ENCODE data around the gene TACR2. TPM values are rescaled to one million over a fixed set of nuclear protein-coding genes. Genes with fewer than 3 reads are reported as not detected.
A peak's percentile ranks its signal among the peaks of the same experiment; 100 is the strongest.
"Not testable (repeated sequence)": the region's sequence is repeated elsewhere in the genome, so short reads cannot be mapped to it uniquely, and the experiment has no call there.

Gene TACR2
- total RNA-seq, 4 donors from 2014 or later = 18.9 to 241 (median 78.9) TPM

- Histone ChIP-seq H3K27me3 (no peaks in the 10 kb centered on the region), H3K36me3 (no peaks in the 10 kb centered on the region), H3K9me3 (no peaks in the 10 kb centered on the region), H3K27ac (peak overlapping the region; percentile 89 to 95 (median 90)), H3K4me1 (peaks cover 34 to 84% (median 69%) of the 10 kb centered on the region in 4 donors), H3K4me3 (peak overlapping the region in 3 of 4 donors; percentile 52 to 81 (median 74))
- DNase-seq = no peak
- in situ Hi-C loops (cut with MboI; ENCODE audit: low pct_ligation_motif_present in 1 of 4, low pct_unique_long_range_greater_than_20kb in 1 of 4, low sequenced_read_pairs in 3 of 4) (no loop called here), intact Hi-C loops (cut with DNase I; ENCODE audit: low total_unique reads) (no loop called here)
- WGBS, 2 donors (ENCODE audit: low coverage in 1 of 2) = 67 to 77% methylated on average over 3 to 6 of the region's 6 CpGs
- TF ChIP-seq POLR2A (IDR thresholded peaks at IDR 0.05) = no peak
- no peak for TF ChIP-seq POLR2AphosphoS5 (IDR thresholded peaks at IDR 0.05)
- no peak for TF ChIP-seq EP300 (IDR thresholded peaks at IDR 0.05; ENCODE audit: low read depth)
- TF ChIP-seq, protein P1, sequence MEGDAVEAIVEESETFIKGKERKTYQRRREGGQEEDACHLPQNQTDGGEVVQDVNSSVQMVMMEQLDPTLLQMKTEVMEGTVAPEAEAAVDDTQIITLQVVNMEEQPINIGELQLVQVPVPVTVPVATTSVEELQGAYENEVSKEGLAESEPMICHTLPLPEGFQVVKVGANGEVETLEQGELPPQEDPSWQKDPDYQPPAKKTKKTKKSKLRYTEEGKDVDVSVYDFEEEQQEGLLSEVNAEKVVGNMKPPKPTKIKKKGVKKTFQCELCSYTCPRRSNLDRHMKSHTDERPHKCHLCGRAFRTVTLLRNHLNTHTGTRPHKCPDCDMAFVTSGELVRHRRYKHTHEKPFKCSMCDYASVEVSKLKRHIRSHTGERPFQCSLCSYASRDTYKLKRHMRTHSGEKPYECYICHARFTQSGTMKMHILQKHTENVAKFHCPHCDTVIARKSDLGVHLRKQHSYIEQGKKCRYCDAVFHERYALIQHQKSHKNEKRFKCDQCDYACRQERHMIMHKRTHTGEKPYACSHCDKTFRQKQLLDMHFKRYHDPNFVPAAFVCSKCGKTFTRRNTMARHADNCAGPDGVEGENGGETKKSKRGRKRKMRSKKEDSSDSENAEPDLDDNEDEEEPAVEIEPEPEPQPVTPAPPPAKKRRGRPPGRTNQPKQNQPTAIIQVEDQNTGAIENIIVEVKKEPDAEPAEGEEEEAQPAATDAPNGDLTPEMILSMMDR (IDR thresholded peaks at IDR 0.05) = no peak
These were observed 36.1 kb upstream of the TACR2 start for GRCh38 chr10:69452676-69453415.

DNA sequence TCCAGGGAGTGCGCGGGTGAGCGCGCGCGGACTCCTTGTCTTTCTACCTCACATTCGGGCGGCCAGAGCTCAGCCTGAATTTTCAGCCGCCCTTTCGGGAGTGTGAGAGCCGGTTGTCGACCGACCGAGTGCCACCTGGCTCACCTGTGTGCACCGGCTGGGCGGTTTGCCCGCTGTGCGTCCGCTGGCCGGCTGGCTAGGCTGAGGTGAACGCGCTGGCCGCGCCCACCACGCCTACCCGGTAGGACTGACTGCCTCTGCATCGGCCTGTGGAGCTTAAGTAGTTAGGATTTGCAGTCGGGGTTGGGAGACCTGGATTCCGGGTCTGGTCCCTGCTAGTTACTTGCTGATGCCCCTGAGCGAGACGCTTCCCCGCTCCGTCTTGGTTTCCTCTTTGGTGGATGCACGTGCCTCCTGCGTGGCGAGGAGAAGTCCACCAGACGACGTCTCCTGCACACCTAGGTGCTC lies 35.1 kb upstream of the TACR2 start:
- intact Hi-C loops (cut with DNase I; ENCODE audit: low total_unique reads) (no loop called here), in situ Hi-C loops (cut with MboI; ENCODE audit: low pct_ligation_motif_present in 1 of 4, low pct_unique_long_range_greater_than_20kb in 1 of 4, low sequenced_read_pairs in 3 of 4) (no loop called here)
- H3K36me3 ChIP-seq = no peaks in the 10 kb centered on the region
- TF ChIP-seq EP300 (IDR thresholded peaks at IDR 0.05; ENCODE audit: low read depth) (no peak), POLR2AphosphoS5 (IDR thresholded peaks at IDR 0.05) (peak; percentile 40 to 80 (median 73)), POLR2A (IDR thresholded peaks at IDR 0.05) (peak; percentile 94)
- TF ChIP-seq, protein P1 (IDR thresholded peaks at IDR 0.05) = no peak
- H3K27me3 ChIP-seq = no peaks in the 10 kb centered on the region
- 15 to 57% methylated on average over 6 to 17 of the region's 38 CpGs for WGBS, 2 donors (ENCODE audit: low coverage in 1 of 2)
- peaks cover 31 to 80% (median 65%) of the 10 kb centered on the region in 4 donors for H3K4me1 ChIP-seq
- peak; percentile 84 for DNase-seq
- peak overlapping the region; percentile 89 to 95 (median 90) for H3K27ac ChIP-seq
- H3K4me3 ChIP-seq = peak overlapping the region; percentile 52 to 81 (median 66)
- H3K9me3 ChIP-seq = no peaks in the 10 kb centered on the region

GRCh38 chr10:69451209-69451783 lies 34.6 kb upstream of the TACR2 start, which contains the start of gene TSPAN15:
TSPAN15 (plus strand) TSS chr10:69451465; CDS start chr10:69451595, 130 bp downstream.
- Histone ChIP-seq H3K4me3 (peak within 1 kb of the TSS; percentile 52 to 81 (median 66)), H3K27me3 (no peaks in the 10 kb centered on the region), H3K9me3 (no peaks in the 10 kb centered on the region), H3K27ac (peak within 1 kb of the TSS; percentile 89 to 95 (median 90)), H3K36me3 (no peaks in the 10 kb centered on the region), H3K4me1 (peaks cover 31 to 80% (median 66%) of the 10 kb centered on the region in 4 donors)
- in situ Hi-C loops (cut with MboI; ENCODE audit: low pct_ligation_motif_present in 1 of 4, low pct_unique_long_range_greater_than_20kb in 1 of 4, low sequenced_read_pairs in 3 of 4) = no loop called here
- peak; percentile 95 for DNase-seq
- TF ChIP-seq EP300 (IDR thresholded peaks at IDR 0.05; ENCODE audit: low read depth) = no peak
- peak; percentile 81 to 90 (median 86) for TF ChIP-seq POLR2AphosphoS5 (IDR thresholded peaks at IDR 0.05)
- intact Hi-C loops (cut with DNase I; ENCODE audit: low total_unique reads) = no loop called here
- WGBS, 2 donors (ENCODE audit: low coverage in 1 of 2) = 0 to 1% methylated on average over 2 to 10 of the region's 45 CpGs

DNA sequence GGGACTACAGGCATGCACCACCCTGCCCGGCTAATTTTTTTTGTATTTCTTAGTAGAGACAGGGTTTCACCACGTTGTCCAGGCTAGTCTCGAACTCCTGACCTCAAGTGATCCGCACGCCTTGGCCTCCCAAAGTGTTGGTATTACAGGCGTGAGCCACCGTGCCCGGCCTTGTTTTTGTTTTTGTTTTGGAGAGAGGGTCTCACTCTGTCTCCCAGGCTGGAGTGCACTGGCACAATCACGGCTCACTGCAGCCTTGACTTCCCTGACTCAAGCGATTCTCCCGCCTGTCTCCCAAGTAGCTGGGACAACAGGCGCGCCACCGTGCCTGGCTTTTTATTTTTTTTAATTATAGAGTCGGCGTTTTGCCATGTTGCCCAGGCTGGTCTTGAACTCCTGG lies 33.7 kb upstream of the TACR2 start:
- DNase-seq; H3K27me3 ChIP-seq; in situ Hi-C loops (cut with MboI; ENCODE audit: low pct_ligation_motif_present in 1 of 4, low pct_unique_long_range_greater_than_20kb in 1 of 4, low sequenced_read_pairs in 3 of 4); H3K36me3 ChIP-seq; intact Hi-C loops (cut with DNase I; ENCODE audit: low total_unique reads); H3K9me3 ChIP-seq: not testable (repeated sequence)
- Histone ChIP-seq H3K27ac (peak overlapping the region; percentile 89 to 95 (median 90)), H3K4me1 (peaks cover 31 to 77% (median 66%) of the 10 kb centered on the region in 4 donors), H3K4me3 (peak overlapping the region in 1 of 4 donors; percentile 74)
- WGBS, 2 donors (ENCODE audit: low coverage in 1 of 2) = 75 to 82% methylated on average over 6 to 16 of the region's 16 CpGs

- H3K4me1 ChIP-seq = peaks cover 31 to 73% (median 66%) of the 10 kb centered on the region in 4 donors
- TF ChIP-seq POLR2AphosphoS5 (IDR thresholded peaks at IDR 0.05) = peak in 2 of 3 donors; percentile 51 to 59
- TF ChIP-seq, protein P1 (IDR thresholded peaks at IDR 0.05) = peak; percentile 62 to 97 (median 71)
- TF ChIP-seq EP300 (IDR thresholded peaks at IDR 0.05; ENCODE audit: low read depth) = no peak
- peak; percentile 49 for TF ChIP-seq POLR2A (IDR thresholded peaks at IDR 0.05)
- H3K27ac ChIP-seq = peak overlapping the region; percentile 89 to 95 (median 90)
- intact Hi-C loops (cut with DNase I; ENCODE audit: low total_unique reads) = no loop called here
- WGBS, 2 donors (ENCODE audit: low coverage in 1 of 2) = 7% methylated on average over 1 of the region's 1 CpG; no CpG with 5 or more reads in 1 of the 2 donors
- DNase-seq = peak; percentile 83
- in situ Hi-C loops (cut with MboI; ENCODE audit: low pct_ligation_motif_present in 1 of 4, low pct_unique_long_range_greater_than_20kb in 1 of 4, low sequenced_read_pairs in 3 of 4) = no loop called here
- no peaks in the 10 kb centered on the region for H3K36me3 ChIP-seq
- no peaks in the 10 kb centered on the region for H3K9me3 ChIP-seq
- H3K27me3 ChIP-seq = no peaks in the 10 kb centered on the region
- no peak overlapping the region for H3K4me3 ChIP-seq
These were observed 33.1 kb upstream of the TACR2 start for GRCh38 chr10:69449841-69450240.

Data from transverse colon (tissue), 4 donors.